NB4 (cell line): ENCODE measurements around the gene AQP2.

Source experiments
- DNase-seq: peaks from one replicate; pipeline ENCODE4 v3.0.0; 2010; ENCODE audit warnings: low read depth
- H3K4me3 ChIP-seq: one replicate; pipeline ENCODE4 v1.5.1; 2011; ENCODE audit warnings: mild to moderate bottlenecking, low read depth, low read length, moderate library complexity
- MYC ChIP-seq: IDR thresholded peaks from 2 replicates; pipeline ENCODE4 v1.6.1; 2011; ENCODE audit warnings: low read depth, low read length
- POLR2A ChIP-seq: IDR thresholded peaks from 2 replicates; pipeline ENCODE4 v1.6.1; 2011; ENCODE audit warnings: mild to moderate bottlenecking; ENCODE audit not compliant: insufficient read length; ENCODE audit errors: extremely low read depth
- TF ChIP-seq, protein P1 (sequence below): IDR thresholded peaks from one replicate; pipeline ENCODE4 v1.5.1; 2012; ENCODE audit warnings: low read depth, low read length
- TF ChIP-seq, protein P2 (sequence below): IDR thresholded peaks from 2 replicates; pipeline ENCODE4 v1.6.1; 2011; ENCODE audit warnings: low read depth, low read length

Gene AQP2

DNA sequence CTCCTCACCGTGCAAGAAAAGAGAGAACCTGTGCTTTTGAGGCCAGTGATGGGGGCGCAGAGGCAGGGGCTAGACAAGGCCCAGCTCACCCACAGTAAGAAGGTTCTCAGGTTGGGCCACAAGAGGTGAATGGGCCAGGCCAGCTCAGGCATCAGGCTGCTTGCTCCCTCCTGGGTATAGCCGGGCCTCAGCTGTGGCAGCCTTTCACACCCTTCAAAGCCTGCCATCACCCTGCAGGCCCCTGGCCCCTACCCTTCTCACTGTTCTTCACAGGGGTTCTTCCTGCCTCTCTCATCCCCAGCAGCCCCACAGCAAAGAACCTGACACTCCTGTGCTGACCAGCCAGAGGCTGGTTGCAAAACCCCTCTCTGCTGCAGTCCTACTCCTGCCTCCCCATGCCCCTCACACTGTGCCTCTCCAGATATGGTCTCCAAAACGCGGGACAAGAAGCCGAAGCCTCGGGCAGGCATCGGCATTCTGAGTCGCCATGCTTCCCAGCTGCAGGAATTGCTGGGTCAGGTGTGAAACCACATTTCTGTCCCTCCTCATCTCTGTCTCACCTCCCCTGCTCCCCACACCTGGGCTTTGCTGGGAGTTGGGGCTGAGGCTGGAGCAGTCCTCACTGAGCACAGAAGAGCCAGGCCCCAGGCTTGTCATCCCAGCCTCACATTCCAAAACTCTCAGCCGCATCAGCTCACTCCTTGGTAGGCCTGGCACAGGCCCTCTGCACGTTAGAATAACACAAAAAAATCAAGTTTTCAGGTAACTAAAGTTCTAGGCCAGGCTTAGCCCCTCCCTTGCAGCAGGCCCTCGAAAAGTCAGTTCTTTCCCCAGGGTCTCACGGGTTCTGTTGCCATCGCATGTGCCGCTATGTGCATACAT, 40.0 kb upstream of the AQP2 start:
- DNase-seq = no peak
- TF ChIP-seq, protein P1, sequence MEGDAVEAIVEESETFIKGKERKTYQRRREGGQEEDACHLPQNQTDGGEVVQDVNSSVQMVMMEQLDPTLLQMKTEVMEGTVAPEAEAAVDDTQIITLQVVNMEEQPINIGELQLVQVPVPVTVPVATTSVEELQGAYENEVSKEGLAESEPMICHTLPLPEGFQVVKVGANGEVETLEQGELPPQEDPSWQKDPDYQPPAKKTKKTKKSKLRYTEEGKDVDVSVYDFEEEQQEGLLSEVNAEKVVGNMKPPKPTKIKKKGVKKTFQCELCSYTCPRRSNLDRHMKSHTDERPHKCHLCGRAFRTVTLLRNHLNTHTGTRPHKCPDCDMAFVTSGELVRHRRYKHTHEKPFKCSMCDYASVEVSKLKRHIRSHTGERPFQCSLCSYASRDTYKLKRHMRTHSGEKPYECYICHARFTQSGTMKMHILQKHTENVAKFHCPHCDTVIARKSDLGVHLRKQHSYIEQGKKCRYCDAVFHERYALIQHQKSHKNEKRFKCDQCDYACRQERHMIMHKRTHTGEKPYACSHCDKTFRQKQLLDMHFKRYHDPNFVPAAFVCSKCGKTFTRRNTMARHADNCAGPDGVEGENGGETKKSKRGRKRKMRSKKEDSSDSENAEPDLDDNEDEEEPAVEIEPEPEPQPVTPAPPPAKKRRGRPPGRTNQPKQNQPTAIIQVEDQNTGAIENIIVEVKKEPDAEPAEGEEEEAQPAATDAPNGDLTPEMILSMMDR = no peak
- TF ChIP-seq, protein P2, sequence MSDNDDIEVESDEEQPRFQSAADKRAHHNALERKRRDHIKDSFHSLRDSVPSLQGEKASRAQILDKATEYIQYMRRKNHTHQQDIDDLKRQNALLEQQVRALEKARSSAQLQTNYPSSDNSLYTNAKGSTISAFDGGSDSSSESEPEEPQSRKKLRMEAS = no peak
- no peak for TF ChIP-seq POLR2A
- TF ChIP-seq MYC = no peak
- H3K4me3 ChIP-seq = no peak overlapping the region

DNA sequence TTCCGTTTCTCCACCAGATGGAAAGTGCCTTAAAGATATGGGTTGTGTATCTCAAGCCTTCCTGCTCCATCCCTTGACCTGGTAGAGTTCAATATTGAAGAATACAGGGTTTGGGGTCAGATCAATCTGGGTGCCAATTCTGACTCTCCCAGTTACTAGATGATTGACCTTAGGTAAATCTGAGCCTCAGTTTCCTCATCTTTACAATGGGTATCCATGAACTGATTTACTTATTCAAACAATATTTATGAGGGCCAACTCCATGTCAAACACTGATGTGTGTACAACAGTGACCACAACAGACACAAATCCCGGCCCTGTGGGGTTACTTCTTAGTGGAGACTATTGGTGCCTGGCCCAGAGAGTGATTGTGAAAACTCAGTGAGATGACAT, 39.3 kb upstream of the AQP2 start:
- no peak for DNase-seq
- H3K4me3 ChIP-seq = no peak overlapping the region
- TF ChIP-seq POLR2A (no peak), MYC (no peak)
- TF ChIP-seq, protein P1 = no peak
- TF ChIP-seq, protein P2 = no peak

DNA sequence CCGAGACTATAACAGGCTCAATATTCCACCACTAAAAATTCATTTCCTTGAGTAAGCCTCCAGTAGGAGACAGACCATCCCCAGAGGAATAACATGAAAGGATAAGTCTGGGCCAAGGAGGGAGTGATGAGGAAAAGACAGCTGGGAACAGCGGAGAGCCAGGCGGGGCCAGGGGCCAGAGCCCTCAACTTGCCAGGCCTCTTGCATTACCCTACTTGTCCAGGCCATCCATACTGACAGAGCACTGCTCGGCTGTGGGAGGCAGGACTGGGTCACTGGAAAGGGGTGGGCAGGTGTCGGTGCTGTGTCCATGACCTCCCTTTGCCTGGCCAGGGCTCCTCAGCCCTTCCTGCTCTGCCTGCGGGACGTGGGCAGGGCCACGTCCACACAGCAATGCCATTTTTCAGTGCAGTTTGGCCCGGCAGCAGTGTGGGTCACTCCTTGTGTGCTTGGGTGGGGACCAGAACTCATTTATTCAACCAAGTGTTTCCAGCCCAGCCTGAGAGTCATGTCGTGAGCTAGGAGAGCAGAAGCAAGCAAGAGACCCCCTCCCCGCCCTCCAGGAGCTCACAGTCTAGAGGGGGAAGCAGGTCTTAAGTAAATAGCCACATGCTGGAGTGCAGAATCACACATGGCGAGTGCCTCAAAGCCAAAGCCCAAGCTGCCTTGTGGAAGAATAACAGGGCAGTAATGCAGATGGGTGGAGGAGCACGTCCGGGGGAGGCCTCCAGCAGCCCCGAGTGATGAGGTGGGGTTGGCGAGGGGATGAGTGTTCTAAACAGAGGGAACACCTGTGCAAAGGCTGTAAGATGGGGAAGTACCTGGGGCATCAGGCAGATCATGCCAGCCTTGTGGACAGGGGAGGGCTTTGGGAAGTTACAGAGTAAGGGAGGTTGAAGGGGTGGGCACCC, 37.9 kb upstream of the AQP2 start:
- H3K4me3 ChIP-seq = no peak overlapping the region
- TF ChIP-seq POLR2A (no peak), MYC (no peak)
- TF ChIP-seq, protein P1 = no peak
- TF ChIP-seq, protein P2 = no peak
- no peak for DNase-seq

DNA sequence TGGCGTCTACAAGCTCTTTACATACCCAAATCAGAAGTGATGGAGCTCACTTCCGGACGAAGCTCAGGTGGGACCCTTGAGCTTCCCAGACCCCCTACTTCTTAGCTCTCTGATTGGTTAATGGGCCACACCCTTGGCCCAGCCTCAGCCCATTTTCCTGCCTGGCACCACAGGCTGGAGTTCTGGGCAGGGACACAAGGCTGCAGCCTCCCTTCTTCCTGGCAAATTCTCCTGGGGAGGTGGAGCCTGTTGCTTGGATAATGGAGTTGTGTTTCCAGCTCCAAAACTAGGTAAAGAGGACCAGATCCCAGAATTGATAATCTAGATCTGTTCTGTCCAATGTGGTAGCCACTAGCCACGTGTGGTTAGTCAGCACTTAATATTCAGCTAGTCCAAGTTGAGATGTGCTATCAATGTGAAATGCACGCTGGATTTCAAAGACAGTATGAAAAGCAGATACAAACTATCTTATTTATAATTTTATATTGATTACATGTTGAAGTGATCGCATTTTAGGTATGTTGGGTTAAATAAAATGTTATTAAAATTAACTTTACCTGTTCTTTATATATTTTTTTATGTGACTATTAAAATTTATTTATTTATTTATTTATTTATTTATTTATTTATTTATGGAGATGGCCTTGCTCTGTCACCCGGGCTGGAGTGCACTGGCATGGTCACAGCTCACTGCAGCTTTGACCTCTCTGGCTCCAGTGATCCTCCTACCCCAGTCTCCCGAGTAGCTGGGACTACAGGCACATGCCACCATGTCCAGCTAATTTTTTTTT, 34.2 kb upstream of the AQP2 start:
- TF ChIP-seq POLR2A (no peak), MYC (no peak)
- TF ChIP-seq, protein P2 = no peak
- TF ChIP-seq, protein P1 = no peak
- DNase-seq = no peak
- no peak overlapping the region for H3K4me3 ChIP-seq

DNA sequence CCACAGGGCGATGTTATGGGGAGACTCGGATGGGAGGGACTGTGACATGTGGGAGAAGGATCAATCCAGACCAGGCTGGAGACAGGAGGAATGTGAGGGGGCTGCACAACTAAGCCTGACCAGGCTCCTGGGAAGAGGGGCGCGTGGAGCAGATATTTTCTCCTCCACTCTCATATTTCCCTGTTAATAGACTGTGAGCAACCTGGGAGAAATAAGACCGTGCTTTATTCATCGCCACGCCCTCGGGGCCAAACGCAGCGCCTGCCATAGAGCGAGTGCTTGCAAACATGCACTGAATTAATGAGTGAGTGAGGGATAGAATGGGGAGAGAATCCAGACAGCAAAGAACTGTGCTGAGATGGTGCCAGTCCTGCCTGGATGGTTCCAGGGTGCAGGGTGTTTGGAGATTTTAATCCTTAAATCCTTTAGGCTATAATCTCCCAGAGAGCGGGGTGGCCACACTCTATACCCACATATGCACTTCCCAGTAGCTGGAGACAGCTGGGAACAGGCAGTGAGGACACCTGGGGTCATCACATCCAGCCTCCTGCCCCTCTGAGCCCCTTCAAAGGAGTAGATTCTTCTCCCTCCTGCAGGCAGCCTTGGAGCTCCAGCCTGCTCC, 33.3 kb upstream of the AQP2 start:
- no peak for DNase-seq
- TF ChIP-seq, protein P1 = no peak
- TF ChIP-seq POLR2A (no peak), MYC (no peak)
- TF ChIP-seq, protein P2 = no peak
- H3K4me3 ChIP-seq = no peak overlapping the region
